ENCODE data around the gene CLDN4. TPM values are rescaled to one million over a fixed set of nuclear protein-coding genes. Genes with fewer than 3 reads are reported as not detected.

Gene CLDN4, protein sequence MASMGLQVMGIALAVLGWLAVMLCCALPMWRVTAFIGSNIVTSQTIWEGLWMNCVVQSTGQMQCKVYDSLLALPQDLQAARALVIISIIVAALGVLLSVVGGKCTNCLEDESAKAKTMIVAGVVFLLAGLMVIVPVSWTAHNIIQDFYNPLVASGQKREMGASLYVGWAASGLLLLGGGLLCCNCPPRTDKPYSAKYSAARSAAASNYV
- total RNA-seq (2022; extraction: Qiagen RNA extraction; ENCODE audit: low read depth) = 4.2 to 7.1 TPM (median 5.1 TPM) in 5 replicates

GRCh38 chr7:73830681-73831583 lies at the start of gene CLDN4:
Gene CLDN4 (plus strand): TSS chr7:73830996. CDS start chr7:73831202, 206 bp downstream.

DNA sequence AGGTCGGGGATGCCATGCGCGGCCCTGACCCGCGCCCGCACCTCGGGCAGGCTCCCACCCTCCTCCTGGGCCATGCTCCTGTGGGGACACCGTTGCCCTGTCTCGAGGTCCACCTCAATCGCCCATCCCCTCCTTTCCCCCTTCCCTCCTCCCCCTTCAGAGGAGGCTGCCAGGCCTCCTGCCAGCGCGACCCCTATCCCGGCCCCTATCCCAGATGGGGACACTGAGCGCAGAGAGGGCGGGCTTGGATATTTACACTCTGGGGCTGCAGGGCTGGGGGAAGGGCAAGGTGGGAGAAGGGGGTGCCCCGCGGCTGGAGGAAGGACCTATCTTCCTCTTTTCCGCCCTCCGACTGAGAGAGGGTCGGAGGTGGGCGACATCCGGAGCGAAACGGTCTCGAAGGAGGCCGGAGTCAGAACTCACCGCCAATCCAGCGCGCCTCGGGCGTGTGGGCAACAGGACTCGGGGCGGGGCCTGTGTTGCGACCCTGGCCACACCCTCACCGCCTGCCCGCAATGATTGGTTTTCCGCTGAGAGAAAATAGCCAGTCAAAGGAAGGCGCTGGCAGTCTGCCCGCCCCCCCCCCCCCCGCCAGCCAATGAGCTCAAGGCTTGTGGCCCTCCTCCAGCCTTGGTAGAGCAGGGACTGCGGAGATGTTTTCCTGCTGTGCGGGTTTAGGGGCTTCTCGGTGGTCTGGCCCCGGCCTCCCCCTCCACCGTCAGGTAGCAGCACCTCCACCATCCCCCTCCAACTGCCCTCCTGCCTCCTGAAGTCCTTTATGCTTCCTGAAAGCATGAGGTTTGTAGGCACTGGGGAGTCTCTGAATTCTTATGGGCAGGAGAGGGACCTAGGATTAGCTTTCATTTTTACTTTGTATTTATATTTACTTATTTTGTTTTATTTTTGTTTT lies 11.5 kb downstream of the CLDN4 start, which contains the start of gene METTL27:
Gene METTL27 (minus strand): TSS at position 450 of the 910 bp plus-strand sequence. CDS start 376 bp downstream, at position 74.

DNA sequence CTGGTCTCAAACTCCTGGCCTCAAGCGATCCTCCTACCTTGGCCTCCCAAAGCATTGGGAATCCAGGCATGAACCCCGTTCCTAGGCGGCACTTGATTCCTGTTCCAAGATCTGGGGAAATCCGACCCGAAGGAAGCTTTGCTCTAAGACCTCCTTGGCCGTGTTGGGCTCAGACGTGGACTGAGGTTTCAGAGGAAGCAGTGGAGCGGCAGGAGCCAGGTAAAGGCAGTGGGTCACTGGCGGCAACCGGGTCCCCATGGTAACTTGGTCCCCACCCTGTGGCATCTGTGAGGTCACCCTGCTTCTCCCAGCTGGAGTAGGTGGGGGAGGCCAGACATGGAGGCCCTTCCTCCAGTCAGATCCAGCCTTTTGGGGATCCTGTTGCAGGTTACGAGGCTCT lies 30.1 kb downstream of the CLDN4 start, which contains the start of gene TMEM270:
Gene TMEM270 (plus strand): TSS at position 301 of the 400 bp plus-strand sequence. CDS start 36 bp downstream, at position 337.

Other genes starting within 250 kb of the CLDN4 start
- 0.63 to 1.3 TPM (median 0.90 TPM) in 5 replicates for gene MLXIPL, start 206.5 kb upstream of the CLDN4 start, total RNA-seq (2022; extraction: Qiagen RNA extraction; ENCODE audit: low read depth)
- 2.9 to 6.0 TPM (median 5.1 TPM) in 5 replicates for gene VPS37D, start 163.2 kb upstream of the CLDN4 start, total RNA-seq (2022; extraction: Qiagen RNA extraction; ENCODE audit: low read depth)
- 6.9 to 10.5 TPM (median 10.2 TPM) in 5 replicates for gene DNAJC30, start 147.5 kb upstream of the CLDN4 start, total RNA-seq (2022; extraction: Qiagen RNA extraction; ENCODE audit: low read depth)
- 126 to 174 TPM (median 136 TPM) in 5 replicates for gene BUD23, start 147.4 kb upstream of the CLDN4 start, total RNA-seq (2022; extraction: Qiagen RNA extraction; ENCODE audit: low read depth)
- 58.5 to 80.4 TPM (median 70.2 TPM) in 5 replicates for gene STX1A, start 111.3 kb upstream of the CLDN4 start, total RNA-seq (2022; extraction: Qiagen RNA extraction; ENCODE audit: low read depth)
- 20.5 to 29.3 TPM (median 24.9 TPM) in 5 replicates for gene ABHD11, start 92.2 kb upstream of the CLDN4 start, total RNA-seq (2022; extraction: Qiagen RNA extraction; ENCODE audit: low read depth)
- 1.4 to 3.4 TPM (median 2.9 TPM) in 5 replicates for gene CLDN3, start 60.7 kb upstream of the CLDN4 start, total RNA-seq (2022; extraction: Qiagen RNA extraction; ENCODE audit: low read depth)
- 7.2 to 11.6 TPM (median 9.1 TPM) in 5 replicates for gene METTL27, start 11.5 kb downstream of the CLDN4 start, total RNA-seq (2022; extraction: Qiagen RNA extraction; ENCODE audit: low read depth)
- gene TMEM270, start 30.2 kb downstream of the CLDN4 start, total RNA-seq (2022; extraction: Qiagen RNA extraction; ENCODE audit: low read depth) = 0.20 to 0.54 TPM in 2 of 5 replicates, not detected in the others
- gene ELN, start 197.2 kb downstream of the CLDN4 start, total RNA-seq (2022; extraction: Qiagen RNA extraction; ENCODE audit: low read depth) = 0.08 to 0.10 TPM (median 0.09 TPM) in 4 of 5 replicates, not detected in the other